Spleen (tissue), 11 donors: ENCODE data around the gene DEPDC7. TPM values are rescaled to one million over a fixed set of nuclear protein-coding genes. Genes with fewer than 3 reads are reported as not detected.

Experiments
- DNase-seq: peaks from one replicate; pipeline ENCODE4 v3.0.0-alpha.2; 2020
- H3K27ac ChIP-seq, 8 donors: fragments of 200-600 bp; sonication (generic) in 7 of 8; 1 replicate in 4 of 8; 2 replicates in 4 of 8; pipeline versions ENCODE4 v1.5.0 to v1.8.0; 2016 to 2021; ENCODE audit warnings: inconsistent platforms in 4 of 8, mild to moderate bottlenecking in 4 of 8, moderate library complexity in 1 of 8
- H3K27me3 ChIP-seq, 7 donors: fragments of 200-600 bp; sonication (generic) in 6 of 7; replicated peaks in 1 of 7; 1 replicate in 4 of 7; 2 replicates in 3 of 7; pipeline versions ENCODE4 v1.5.0 to v1.8.0; 2016 to 2021; ENCODE audit warnings: inconsistent platforms in 3 of 7, mild to moderate bottlenecking in 1 of 7
- H3K36me3 ChIP-seq, 6 donors: fragments of 200-600 bp; sonication (generic) in 5 of 6; 1 replicate in 4 of 6; 2 replicates in 2 of 6; pipeline versions ENCODE4 v1.5.0 to v1.8.0; 2016 to 2021; ENCODE audit warnings: inconsistent platforms in 2 of 6
- H3K4me1 ChIP-seq, 6 donors: fragments of 200-600 bp; sonication (generic) in 5 of 6; 1 replicate in 3 of 6; 2 replicates in 3 of 6; pipeline versions ENCODE4 v1.5.0 to v1.8.0; 2016 to 2021; ENCODE audit warnings: inconsistent platforms in 3 of 6
- H3K4me3 ChIP-seq, 8 donors: fragments of 200-600 bp; sonication (generic) in 7 of 8; 1 replicate in 4 of 8; 2 replicates in 4 of 8; pipeline versions ENCODE4 v1.5.0 to v1.8.0; 2016 to 2021; ENCODE audit warnings: inconsistent platforms in 4 of 8, mild to moderate bottlenecking in 4 of 8, moderate library complexity in 2 of 8
- H3K9me3 ChIP-seq, 8 donors: fragments of 200-600 bp; sonication (generic) in 7 of 8; 1 replicate in 4 of 8; 2 replicates in 4 of 8; pipeline versions ENCODE4 v1.5.0 to v1.8.0; 2016 to 2021; ENCODE audit warnings: inconsistent platforms in 4 of 8
- CTCF ChIP-seq, 11 experiments: fragments of 200-600 bp in 7 of 11; fragments of 450-650 bp in 4 of 11; sonication (generic) in 4 of 11; IDR thresholded peaks in 8 of 11; conservative IDR thresholded peaks in 3 of 11; 1 replicate in 7 of 11; 2 replicates in 4 of 11; pipeline versions ENCODE4 v1.4.0 to v1.8.0; 2016 to 2021; ENCODE audit warnings: antibody characterized with exemption in 11 of 11, inconsistent platforms in 4 of 11, mild to moderate bottlenecking in 1 of 11
- POLR2A ChIP-seq, 3 donors: fragments of 450-650 bp; IDR thresholded peaks; one replicate each; pipeline ENCODE4 v1.5.1; 2017; ENCODE audit warnings: antibody characterized with exemption in 3 of 3, mild to moderate bottlenecking in 1 of 3
- POLR2AphosphoS5 ChIP-seq, 3 donors: sonication (generic); formaldehyde crosslinking; IDR thresholded peaks; one replicate each; pipeline ENCODE4 v1.5.1; 2017; ENCODE audit warnings: antibody characterized with exemption in 3 of 3
- WGBS, 5 donors: extraction: QIAGEN DNeasy Blood & Tissue Kit in 3 of 5; methylation state at CpG; one replicate each; pipeline versions ENCODE4 v1.1.5 to v1.1.7; 2013 to 2018; 5-methylcytosine and 5-hydroxymethylcytosine counted together
- intact Hi-C: fragments of 100-400 bp; cut with DNase I; formaldehyde crosslinking; loops from one replicate; pipeline ENCODE4 v1.15.0; 2023; ENCODE audit warnings: low total_unique reads
- polyA plus RNA-seq, 3 donors: library from polyadenylated mRNA; stranded (reverse); fragments of 200-250 nt; gene quantifications; one replicate each; pipeline ENCODE4 v1.2.1, GENCODE V29; 2013
- total RNA-seq, 7 donors: library from RNA; depleted of rRNA in 3 of 7; stranded (reverse); fragments of >200 nt in 3 of 7; fragmentation: NEBNext Ultra II Directional in 4 of 7; extraction: Animal tissue kit (Norgen Biotek cat#: 25700) in 4 of 7; gene quantifications; one replicate each; pipeline versions ENCODE4 v1.1.0 to v1.2.1, GENCODE V29; 2016 to 2021
- donor health status: healthy with polysubstance abuse.
- donor health status: DM: no; HTN: no; CAD: no; lungs with moderate emphysema.
- donor health status: DM: no; HTN: no; CAD: no.
- donor health status: Bipolar disorder and iron deficiency.
- donor health status: healthy.
- donor health status: DM: no; HTN: no; CAD: no.
- donor health status: DM: yes; HTN: yes; CAD: no.

The DEPDC7 gene
- total and polyA plus RNA-seq, 10 donors = 0.30 to 0.88 (median 0.54) TPM; not detected in 3

- H3K36me3 ChIP-seq = no peaks in the 10 kb centered on the region
- peaks cover 0 to 26% (median 5%) of the 10 kb centered on the region in 7 donors for H3K27me3 ChIP-seq
- H3K9me3 ChIP-seq = no peaks in the 10 kb centered on the region
- H3K4me3 ChIP-seq = no peak overlapping the region
- intact Hi-C loops = loop anchor here (10.0 kb wide), 1 partner anchor 117 kb away; no protein-coding TSS in a partner anchor
- TF ChIP-seq POLR2AphosphoS5 (IDR thresholded peaks at IDR 0.05) (no peak), CTCF (IDR thresholded peaks at IDR 0.05 in 8 of 11, conservative IDR thresholded peaks at IDR 0.05 in 3 of 11) (no peak)
- no peak overlapping the region for H3K27ac ChIP-seq
- peaks cover 0 to 7% (median 3%) of the 10 kb centered on the region in 6 donors for H3K4me1 ChIP-seq
- 91 to 97% (median 94%) methylated on average over 1 of the region's 1 CpG for WGBS, 5 donors
- DNase-seq = no peak
These were observed 5.8 kb downstream of the DEPDC7 start for GRCh38 chr11:33021501-33021900.

- H3K27me3 ChIP-seq = peaks cover 0 to 22% (median 4%) of the 10 kb centered on the region in 7 donors
- WGBS, 5 donors = 36 to 92% (median 84%) methylated on average over 1 of the region's 1 CpG
- H3K27ac ChIP-seq = no peak overlapping the region
- no peaks in the 10 kb centered on the region for H3K36me3 ChIP-seq
- H3K4me3 ChIP-seq = no peak overlapping the region
- intact Hi-C loops = loop anchor here (10.0 kb wide), 1 partner anchor 117 kb away; no protein-coding TSS in a partner anchor
- H3K4me1 ChIP-seq = peaks cover 0 to 3% (median 0%) of the 10 kb centered on the region in 6 donors
- DNase-seq = no peak
- TF ChIP-seq CTCF (IDR thresholded peaks at IDR 0.05 in 8 of 11, conservative IDR thresholded peaks at IDR 0.05 in 3 of 11) (no peak), POLR2AphosphoS5 (IDR thresholded peaks at IDR 0.05) (no peak), POLR2A (IDR thresholded peaks at IDR 0.05) (no peak)
- H3K9me3 ChIP-seq = no peaks in the 10 kb centered on the region
These were observed 6.3 kb downstream of the DEPDC7 start for GRCh38 chr11:33021937-33022336.

- H3K27ac ChIP-seq = no peak overlapping the region
- intact Hi-C loops = loop anchor here (10.0 kb wide), 1 partner anchor 121 kb away; no protein-coding TSS in a partner anchor
- no peak overlapping the region for H3K4me3 ChIP-seq
- H3K4me1 ChIP-seq = no peaks in the 10 kb centered on the region
- peaks cover 0 to under 1% (median 0%) of the 10 kb centered on the region in 7 donors for H3K27me3 ChIP-seq
- TF ChIP-seq POLR2AphosphoS5 (IDR thresholded peaks at IDR 0.05) (no peak), POLR2A (IDR thresholded peaks at IDR 0.05) (no peak), CTCF (IDR thresholded peaks at IDR 0.05 in 8 of 11, conservative IDR thresholded peaks at IDR 0.05 in 3 of 11) (no peak)
- 88 to 95% (median 91%) methylated on average over 3 of the region's 3 CpGs for WGBS, 5 donors
- DNase-seq = no peak
- no peaks in the 10 kb centered on the region for H3K36me3 ChIP-seq
- no peaks in the 10 kb centered on the region for H3K9me3 ChIP-seq
These were observed 9.7 kb downstream of the DEPDC7 start for GRCh38 chr11:33025339-33025722.

GRCh38 chr11:33027233-33027632 lies 11.6 kb downstream of the DEPDC7 start:
- no peaks in the 10 kb centered on the region for H3K27me3 ChIP-seq
- DNase-seq = no peak
- WGBS, 5 donors = 89 to 95% (median 92%) methylated on average over 2 of the region's 2 CpGs
- intact Hi-C loops = loop anchor here (10.0 kb wide), 1 partner anchor 122 kb away; no protein-coding TSS in a partner anchor
- H3K4me1 ChIP-seq = no peaks in the 10 kb centered on the region
- H3K27ac ChIP-seq = no peak overlapping the region
- no peak for TF ChIP-seq POLR2A (IDR thresholded peaks at IDR 0.05)
- no peak for TF ChIP-seq POLR2AphosphoS5 (IDR thresholded peaks at IDR 0.05)
- TF ChIP-seq CTCF (IDR thresholded peaks at IDR 0.05 in 8 of 11, conservative IDR thresholded peaks at IDR 0.05 in 3 of 11) = no peak
- no peak overlapping the region for H3K4me3 ChIP-seq
- no peaks in the 10 kb centered on the region for H3K9me3 ChIP-seq
- H3K36me3 ChIP-seq = no peaks in the 10 kb centered on the region
